ENCODE data around the gene ZNF165. TPM values are rescaled to one million over a fixed set of nuclear protein-coding genes. Genes with fewer than 3 reads are reported as not detected.

Gene ZNF165
- total and polyA plus RNA-seq, 2 of the 13 experiments (the other 11 are each of a cell fraction or from before 2014, with no cell fraction given): 0.58 to 8.6 TPM

GRCh38 chr6:28080631-28081485, 490 bp downstream of the ZNF165 start (continued):
- TF ChIP-seq ZNF781 (CRISPR knock-in tag; IDR thresholded peaks at IDR 0.05; ENCODE audit: borderline replicate concordance, not compliant biosample characterization) (peak; percentile 95), ZNF788 (CRISPR knock-in tag; IDR thresholded peaks at IDR 0.05; ENCODE audit: borderline replicate concordance) (peak; percentile 99), ZNF83 (CRISPR knock-in tag; IDR thresholded peaks at IDR 0.05; ENCODE audit: borderline replicate concordance) (0 out of 2 replicates have a peak, but pooled peaks have one; percentile 22), PHF5A (CRISPR knock-in tag; IDR thresholded peaks at IDR 0.05; ENCODE audit: low read depth, unreplicated experiment) (peak; percentile 67), SOX6 (IDR thresholded peaks at IDR 0.05) (no peak), SOX6 (CRISPR knock-in tag; IDR thresholded peaks at IDR 0.05) (peak; percentile 72), ZNF530 (CRISPR knock-in tag; IDR thresholded peaks at IDR 0.05; ENCODE audit: low read depth) (no peak), PCBP2 (optimal IDR thresholded peaks at IDR 0.05; ENCODE audit: low read depth, low read length, poor library complexity, severe bottlenecking) (no peak), TAF1 (CRISPR knock-in tag; IDR thresholded peaks at IDR 0.05) (peak; percentile 50), ZNF577 (CRISPR knock-in tag; IDR thresholded peaks at IDR 0.05; ENCODE audit: borderline replicate concordance, low read depth) (no peak), HOXA5 (CRISPR knock-in tag; IDR thresholded peaks at IDR 0.05) (peak; percentile 97), SUZ12 (IDR thresholded peaks at IDR 0.05; ENCODE audit: low read depth, low read length) (peak; percentile 27; the same call in 1 of the 2 replicates), ZBTB38 (CRISPR knock-in tag; IDR thresholded peaks at IDR 0.05) (peak; percentile 49), ARNT2 (CRISPR knock-in tag; IDR thresholded peaks at IDR 0.05; ENCODE audit: low read depth) (peak; percentile 24; the same call in 1 of the 2 replicates), FOXC1 (CRISPR knock-in tag; IDR thresholded peaks at IDR 0.05; ENCODE audit: borderline replicate concordance) (peak; percentile 98), JARID2 (CRISPR knock-in tag; IDR thresholded peaks at IDR 0.05; ENCODE audit: insufficient replicate concordance) (no peak), PRPF4 (IDR thresholded peaks at IDR 0.05; ENCODE audit: low read depth, low read length, poor library complexity, severe bottlenecking) (no peak)
- TF ChIP-seq, protein P1, sequence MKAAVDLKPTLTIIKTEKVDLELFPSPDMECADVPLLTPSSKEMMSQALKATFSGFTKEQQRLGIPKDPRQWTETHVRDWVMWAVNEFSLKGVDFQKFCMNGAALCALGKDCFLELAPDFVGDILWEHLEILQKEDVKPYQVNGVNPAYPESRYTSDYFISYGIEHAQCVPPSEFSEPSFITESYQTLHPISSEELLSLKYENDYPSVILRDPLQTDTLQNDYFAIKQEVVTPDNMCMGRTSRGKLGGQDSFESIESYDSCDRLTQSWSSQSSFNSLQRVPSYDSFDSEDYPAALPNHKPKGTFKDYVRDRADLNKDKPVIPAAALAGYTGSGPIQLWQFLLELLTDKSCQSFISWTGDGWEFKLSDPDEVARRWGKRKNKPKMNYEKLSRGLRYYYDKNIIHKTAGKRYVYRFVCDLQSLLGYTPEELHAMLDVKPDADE (CRISPR knock-in tag; IDR thresholded peaks at IDR 0.05): peak; percentile 67; the same call in 1 of the 2 replicates
- TF ChIP-seq, protein P2, sequence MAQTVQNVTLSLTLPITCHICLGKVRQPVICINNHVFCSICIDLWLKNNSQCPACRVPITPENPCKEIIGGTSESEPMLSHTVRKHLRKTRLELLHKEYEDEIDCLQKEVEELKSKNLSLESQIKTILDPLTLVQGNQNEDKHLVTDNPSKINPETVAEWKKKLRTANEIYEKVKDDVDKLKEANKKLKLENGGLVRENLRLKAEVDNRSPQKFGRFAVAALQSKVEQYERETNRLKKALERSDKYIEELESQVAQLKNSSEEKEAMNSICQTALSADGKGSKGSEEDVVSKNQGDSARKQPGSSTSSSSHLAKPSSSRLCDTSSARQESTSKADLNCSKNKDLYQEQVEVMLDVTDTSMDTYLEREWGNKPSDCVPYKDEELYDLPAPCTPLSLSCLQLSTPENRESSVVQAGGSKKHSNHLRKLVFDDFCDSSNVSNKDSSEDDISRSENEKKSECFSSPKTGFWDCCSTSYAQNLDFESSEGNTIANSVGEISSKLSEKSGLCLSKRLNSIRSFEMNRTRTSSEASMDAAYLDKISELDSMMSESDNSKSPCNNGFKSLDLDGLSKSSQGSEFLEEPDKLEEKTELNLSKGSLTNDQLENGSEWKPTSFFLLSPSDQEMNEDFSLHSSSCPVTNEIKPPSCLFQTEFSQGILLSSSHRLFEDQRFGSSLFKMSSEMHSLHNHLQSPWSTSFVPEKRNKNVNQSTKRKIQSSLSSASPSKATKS (CRISPR knock-in tag; IDR thresholded peaks at IDR 0.05): no peak; the same call in 1 of the 2 replicates

Data from HepG2 (cell line).